GM23338 (cell line): ENCODE results near the gene ANTXR1. TPM values are rescaled to one million over a fixed set of nuclear protein-coding genes. Genes with fewer than 3 reads are reported as not detected.

ENCODE experiments used
- ATAC-seq: fragments of 200-7000 bp; cut with Tn5 transposase; 3 replicates; pipeline ENCODE4 v1.9.1; 2020
- DNase-seq: peaks from one replicate; pipeline ENCODE4 v3.0.0-alpha.2; 2015; ENCODE audit warnings: low spot score
- H2AFZ ChIP-seq: fragments of 200-600 bp; sonication (generic); 2 replicates; pipeline ENCODE4 v1.8.0; 2016; ENCODE audit warnings: antibody characterized with exemption, mild to moderate bottlenecking, moderate library complexity
- H3F3A ChIP-seq: fragments of 200-600 bp; sonication (generic); replicated peaks from 2 replicates; pipeline ENCODE4 v1.8.0; 2017; ENCODE audit warnings: antibody characterized with exemption, mixed run types, low read depth
- H3K27ac ChIP-seq: fragments of 200-600 bp; sonication (generic); 2 replicates; pipeline ENCODE4 v1.6.1; 2016; ENCODE audit warnings: low read depth
- H3K27me3 ChIP-seq: fragments of 200-600 bp; sonication (generic); 2 replicates; pipeline ENCODE4 v1.8.0; 2016; ENCODE audit warnings: mild to moderate bottlenecking, mixed run types, moderate library complexity; ENCODE audit not compliant: insufficient read depth
- H3K36me3 ChIP-seq: fragments of 200-600 bp; sonication (generic); 2 replicates; pipeline ENCODE4 v1.8.0; 2016; ENCODE audit warnings: mild to moderate bottlenecking; ENCODE audit not compliant: insufficient read depth
- H3K4me1 ChIP-seq: fragments of 200-600 bp; sonication (generic); 2 replicates; pipeline ENCODE4 v1.8.0; 2016; ENCODE audit warnings: mild to moderate bottlenecking, moderate library complexity; ENCODE audit not compliant: insufficient read depth
- H3K4me2 ChIP-seq: fragments of 200-600 bp; sonication (generic); 2 replicates; pipeline ENCODE4 v1.7.1; 2017; ENCODE audit warnings: mixed run types
- H3K4me3 ChIP-seq: fragments of 200-600 bp; sonication (generic); 2 replicates; pipeline ENCODE4 v1.6.1; 2016; ENCODE audit warnings: mixed run types
- H3K79me2 ChIP-seq: fragments of 200-600 bp; sonication (generic); replicated peaks from 2 replicates; pipeline ENCODE4 v1.8.0; 2017; ENCODE audit warnings: mild to moderate bottlenecking; ENCODE audit not compliant: insufficient read depth
- H3K9me2 ChIP-seq: fragments of 200-600 bp; sonication (generic); 2 replicates; pipeline ENCODE4 v1.8.0; 2017; ENCODE audit not compliant: insufficient read depth
- H4K20me1 ChIP-seq: fragments of 200-600 bp; sonication (generic); replicated peaks from 2 replicates; pipeline ENCODE4 v1.8.0; 2017; ENCODE audit warnings: mild to moderate bottlenecking; ENCODE audit not compliant: insufficient read depth
- H3K27ac Mint-ChIP-seq: 2 replicates; pipeline ENCODE4 v1.8.0; 2020; ENCODE audit warnings: inconsistent platforms, mild to moderate bottlenecking, moderate library complexity, mixed read lengths
- H3K27me3 Mint-ChIP-seq: 3 replicates; pipeline ENCODE4 v1.8.0; 2022; ENCODE audit warnings: low read depth, mild to moderate bottlenecking, moderate library complexity, mixed read lengths, inconsistent platforms; ENCODE audit not compliant: insufficient read depth, poor library complexity
- H3K36me3 Mint-ChIP-seq: 3 replicates; pipeline ENCODE4 v1.8.0; 2021; ENCODE audit warnings: low read depth, mild to moderate bottlenecking, inconsistent platforms, moderate library complexity, mixed read lengths
- H3K4me1 Mint-ChIP-seq: 3 replicates; pipeline ENCODE4 v1.8.0; 2020; ENCODE audit warnings: mild to moderate bottlenecking, inconsistent platforms, mixed read lengths
- H3K4me3 Mint-ChIP-seq: 3 replicates; pipeline ENCODE4 v1.8.0; 2021; ENCODE audit warnings: moderate library complexity, mild to moderate bottlenecking, inconsistent platforms, mixed read lengths
- H3K9me3 Mint-ChIP-seq: 3 replicates; pipeline ENCODE4 v1.8.0; 2020; ENCODE audit warnings: moderate library complexity, mild to moderate bottlenecking, inconsistent platforms, mixed read lengths
- CREB1 ChIP-seq: fragments of 250-450 bp; sonication (Bioruptor Pico); IDR thresholded peaks from 2 replicates; pipeline ENCODE4 v1.5.0; 2020; ENCODE audit warnings: low read depth, mild to moderate bottlenecking, moderate library complexity
- EZH2 ChIP-seq: fragments of 200-600 bp; sonication (generic); IDR thresholded peaks from one replicate; pipeline ENCODE4 v1.8.0; 2017; ENCODE audit warnings: antibody characterized with exemption, mild to moderate bottlenecking, low read depth; ENCODE audit not compliant: unreplicated experiment
- EZH2phosphoT487 ChIP-seq: fragments of 200-600 bp; sonication (generic); IDR thresholded peaks from one replicate; pipeline ENCODE4 v1.8.1; 2018; ENCODE audit warnings: antibody characterized with exemption; ENCODE audit not compliant: unreplicated experiment
- JUNB ChIP-seq: IDR thresholded peaks from one replicate; pipeline ENCODE4 v1.6.1; 2016; ENCODE audit warnings: antibody characterized with exemption; ENCODE audit not compliant: unreplicated experiment
- NANOG ChIP-seq: IDR thresholded peaks from 2 replicates; pipeline ENCODE4 v1.6.1; 2016; ENCODE audit warnings: antibody characterized with exemption, borderline replicate concordance
- POLR2AphosphoS5 ChIP-seq: IDR thresholded peaks from 2 replicates; pipeline ENCODE4 v1.6.1; 2016; ENCODE audit warnings: antibody characterized with exemption, low read depth
- STAT1 ChIP-seq: IDR thresholded peaks from one replicate; pipeline ENCODE4 v1.6.1; 2016; ENCODE audit warnings: antibody characterized with exemption; ENCODE audit not compliant: unreplicated experiment
- ZNF114 ChIP-seq: fragments of 250-450 bp; sonication (Bioruptor Pico); IDR thresholded peaks from 2 replicates; pipeline ENCODE4 v1.5.0; 2020; ENCODE audit warnings: mild to moderate bottlenecking, moderate library complexity
- ZNF331 ChIP-seq: fragments of 250-450 bp; sonication (Bioruptor Pico); IDR thresholded peaks from 2 replicates; pipeline ENCODE4 v1.5.0; 2020; ENCODE audit warnings: low read depth, mild to moderate bottlenecking, moderate library complexity
- polyA plus RNA-seq: library from polyadenylated mRNA; unstranded; fragments of >200 nt; fragmentation: Nextera tagmentation; extraction: Ambion mirVana; gene quantifications from 2 replicates; pipeline ENCODE4 v1.2.1, GENCODE V29; 2016
- total RNA-seq: library from RNA; depleted of rRNA; stranded (reverse); fragments of >200 nt; shearing (Covaris generic); gene quantifications from 2 replicates; pipeline ENCODE4 v1.2.3, GENCODE V29; 2014
- TF ChIP-seq, protein P1 (sequence below): fragments of 250-450 bp; sonication (Bioruptor Pico); IDR thresholded peaks from 2 replicates; pipeline ENCODE4 v1.5.0; 2020; ENCODE audit warnings: mild to moderate bottlenecking, moderate library complexity
- TF ChIP-seq, protein P2 (sequence below): IDR thresholded peaks from one replicate; pipeline ENCODE4 v1.6.1; 2018; ENCODE audit warnings: antibody characterized with exemption; ENCODE audit not compliant: unreplicated experiment
- TF ChIP-seq, protein P3 (sequence below), 2 experiments: fragments of 200-600 bp in 1 of 2; sonication (generic) in 1 of 2; conservative IDR thresholded peaks; 2 replicates each; pipeline versions ENCODE4 v1.5.1 to v1.6.1; 2016 to 2017; ENCODE audit warnings: antibody characterized with exemption in 2 of 2, low read depth in 2 of 2, mild to moderate bottlenecking in 2 of 2, moderate library complexity in 1 of 2

The ANTXR1 gene
- total and polyA plus RNA-seq, 2 experiments from 2014 or later = 16.1 to 23.1 TPM

GRCh38 chr2:69116438-69116837 lies 103.5 kb downstream of the ANTXR1 start (continued):
- TF ChIP-seq, protein P1, sequence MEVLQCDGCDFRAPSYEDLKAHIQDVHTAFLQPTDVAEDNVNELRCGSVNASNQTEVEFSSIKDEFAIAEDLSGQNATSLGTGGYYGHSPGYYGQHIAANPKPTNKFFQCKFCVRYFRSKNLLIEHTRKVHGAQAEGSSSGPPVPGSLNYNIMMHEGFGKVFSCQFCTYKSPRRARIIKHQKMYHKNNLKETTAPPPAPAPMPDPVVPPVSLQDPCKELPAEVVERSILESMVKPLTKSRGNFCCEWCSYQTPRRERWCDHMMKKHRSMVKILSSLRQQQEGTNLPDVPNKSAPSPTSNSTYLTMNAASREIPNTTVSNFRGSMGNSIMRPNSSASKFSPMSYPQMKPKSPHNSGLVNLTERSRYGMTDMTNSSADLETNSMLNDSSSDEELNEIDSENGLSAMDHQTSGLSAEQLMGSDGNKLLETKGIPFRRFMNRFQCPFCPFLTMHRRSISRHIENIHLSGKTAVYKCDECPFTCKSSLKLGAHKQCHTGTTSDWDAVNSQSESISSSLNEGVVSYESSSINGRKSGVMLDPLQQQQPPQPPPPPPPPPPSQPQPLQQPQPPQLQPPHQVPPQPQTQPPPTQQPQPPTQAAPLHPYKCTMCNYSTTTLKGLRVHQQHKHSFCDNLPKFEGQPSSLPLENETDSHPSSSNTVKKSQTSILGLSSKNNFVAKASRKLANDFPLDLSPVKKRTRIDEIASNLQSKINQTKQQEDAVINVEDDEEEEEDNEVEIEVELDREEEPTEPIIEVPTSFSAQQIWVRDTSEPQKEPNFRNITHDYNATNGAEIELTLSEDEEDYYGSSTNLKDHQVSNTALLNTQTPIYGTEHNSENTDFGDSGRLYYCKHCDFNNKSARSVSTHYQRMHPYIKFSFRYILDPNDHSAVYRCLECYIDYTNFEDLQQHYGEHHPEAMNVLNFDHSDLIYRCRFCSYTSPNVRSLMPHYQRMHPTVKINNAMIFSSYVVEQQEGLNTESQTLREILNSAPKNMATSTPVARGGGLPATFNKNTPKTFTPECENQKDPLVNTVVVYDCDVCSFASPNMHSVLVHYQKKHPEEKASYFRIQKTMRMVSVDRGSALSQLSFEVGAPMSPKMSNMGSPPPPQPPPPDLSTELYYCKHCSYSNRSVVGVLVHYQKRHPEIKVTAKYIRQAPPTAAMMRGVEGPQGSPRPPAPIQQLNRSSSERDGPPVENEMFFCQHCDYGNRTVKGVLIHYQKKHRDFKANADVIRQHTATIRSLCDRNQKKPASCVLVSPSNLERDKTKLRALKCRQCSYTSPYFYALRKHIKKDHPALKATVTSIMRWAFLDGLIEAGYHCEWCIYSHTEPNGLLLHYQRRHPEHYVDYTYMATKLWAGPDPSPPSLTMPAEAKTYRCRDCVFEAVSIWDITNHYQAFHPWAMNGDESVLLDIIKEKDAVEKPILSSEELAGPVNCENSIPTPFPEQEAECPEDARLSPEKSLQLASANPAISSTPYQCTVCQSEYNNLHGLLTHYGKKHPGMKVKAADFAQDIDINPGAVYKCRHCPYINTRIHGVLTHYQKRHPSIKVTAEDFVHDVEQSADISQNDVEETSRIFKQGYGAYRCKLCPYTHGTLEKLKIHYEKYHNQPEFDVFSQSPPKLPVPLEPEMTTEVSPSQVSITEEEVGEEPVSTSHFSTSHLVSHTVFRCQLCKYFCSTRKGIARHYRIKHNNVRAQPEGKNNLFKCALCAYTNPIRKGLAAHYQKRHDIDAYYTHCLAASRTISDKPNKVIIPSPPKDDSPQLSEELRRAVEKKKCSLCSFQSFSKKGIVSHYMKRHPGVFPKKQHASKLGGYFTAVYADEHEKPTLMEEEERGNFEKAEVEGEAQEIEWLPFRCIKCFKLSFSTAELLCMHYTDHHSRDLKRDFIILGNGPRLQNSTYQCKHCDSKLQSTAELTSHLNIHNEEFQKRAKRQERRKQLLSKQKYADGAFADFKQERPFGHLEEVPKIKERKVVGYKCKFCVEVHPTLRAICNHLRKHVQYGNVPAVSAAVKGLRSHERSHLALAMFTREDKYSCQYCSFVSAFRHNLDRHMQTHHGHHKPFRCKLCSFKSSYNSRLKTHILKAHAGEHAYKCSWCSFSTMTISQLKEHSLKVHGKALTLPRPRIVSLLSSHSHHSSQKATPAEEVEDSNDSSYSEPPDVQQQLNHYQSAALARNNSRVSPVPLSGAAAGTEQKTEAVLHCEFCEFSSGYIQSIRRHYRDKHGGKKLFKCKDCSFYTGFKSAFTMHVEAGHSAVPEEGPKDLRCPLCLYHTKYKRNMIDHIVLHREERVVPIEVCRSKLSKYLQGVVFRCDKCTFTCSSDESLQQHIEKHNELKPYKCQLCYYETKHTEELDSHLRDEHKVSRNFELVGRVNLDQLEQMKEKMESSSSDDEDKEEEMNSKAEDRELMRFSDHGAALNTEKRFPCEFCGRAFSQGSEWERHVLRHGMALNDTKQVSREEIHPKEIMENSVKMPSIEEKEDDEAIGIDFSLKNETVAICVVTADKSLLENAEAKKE (CRISPR knock-in tag) = no peak
- TF ChIP-seq EZH2 (no peak), ZNF114 (CRISPR knock-in tag) (no peak), CREB1 (CRISPR knock-in tag) (no peak), POLR2AphosphoS5 (no peak), EZH2phosphoT487 (no peak), STAT1 (no peak), ZNF331 (CRISPR knock-in tag) (no peak), JUNB (no peak), NANOG (no peak)

- Mint-ChIP-seq H3K27ac (no peak overlapping the region), H3K4me1 (peaks cover 25% of the 10 kb centered on the region), H3K36me3 (peaks cover 4% of the 10 kb centered on the region), H3K4me3 (no peak overlapping the region), H3K9me3 (no peaks in the 10 kb centered on the region), H3K27me3 (no peaks in the 10 kb centered on the region)
- no peaks in the 10 kb centered on the region for H3K27me3 ChIP-seq
- ATAC-seq (no peak; the same call in 2 of the 3 replicates), DNase-seq (no peak)
- peak overlapping the region; percentile 26; the same call in 1 of the 2 replicates for H3K27ac ChIP-seq
- H3K79me2 ChIP-seq = no peaks in the 10 kb centered on the region
- peaks cover 17% of the 10 kb centered on the region; the same call in 1 of the 2 replicates for H3K9me2 ChIP-seq
- H3F3A ChIP-seq = no peaks in the 10 kb centered on the region
- H3K4me3 ChIP-seq = no peak overlapping the region
- no peak overlapping the region for H3K4me2 ChIP-seq
- no peaks in the 10 kb centered on the region for H3K36me3 ChIP-seq
- no peak overlapping the region for H2AFZ ChIP-seq
- H3K4me1 ChIP-seq = peaks cover 20% of the 10 kb centered on the region
- no peaks in the 10 kb centered on the region; the same call in 1 of the 2 replicates for H4K20me1 ChIP-seq
- TF ChIP-seq STAT1 (no peak), NANOG (no peak), JUNB (no peak), EZH2 (no peak), CREB1 (CRISPR knock-in tag) (no peak), POLR2AphosphoS5 (no peak), EZH2phosphoT487 (no peak)
- TF ChIP-seq, protein P2, sequence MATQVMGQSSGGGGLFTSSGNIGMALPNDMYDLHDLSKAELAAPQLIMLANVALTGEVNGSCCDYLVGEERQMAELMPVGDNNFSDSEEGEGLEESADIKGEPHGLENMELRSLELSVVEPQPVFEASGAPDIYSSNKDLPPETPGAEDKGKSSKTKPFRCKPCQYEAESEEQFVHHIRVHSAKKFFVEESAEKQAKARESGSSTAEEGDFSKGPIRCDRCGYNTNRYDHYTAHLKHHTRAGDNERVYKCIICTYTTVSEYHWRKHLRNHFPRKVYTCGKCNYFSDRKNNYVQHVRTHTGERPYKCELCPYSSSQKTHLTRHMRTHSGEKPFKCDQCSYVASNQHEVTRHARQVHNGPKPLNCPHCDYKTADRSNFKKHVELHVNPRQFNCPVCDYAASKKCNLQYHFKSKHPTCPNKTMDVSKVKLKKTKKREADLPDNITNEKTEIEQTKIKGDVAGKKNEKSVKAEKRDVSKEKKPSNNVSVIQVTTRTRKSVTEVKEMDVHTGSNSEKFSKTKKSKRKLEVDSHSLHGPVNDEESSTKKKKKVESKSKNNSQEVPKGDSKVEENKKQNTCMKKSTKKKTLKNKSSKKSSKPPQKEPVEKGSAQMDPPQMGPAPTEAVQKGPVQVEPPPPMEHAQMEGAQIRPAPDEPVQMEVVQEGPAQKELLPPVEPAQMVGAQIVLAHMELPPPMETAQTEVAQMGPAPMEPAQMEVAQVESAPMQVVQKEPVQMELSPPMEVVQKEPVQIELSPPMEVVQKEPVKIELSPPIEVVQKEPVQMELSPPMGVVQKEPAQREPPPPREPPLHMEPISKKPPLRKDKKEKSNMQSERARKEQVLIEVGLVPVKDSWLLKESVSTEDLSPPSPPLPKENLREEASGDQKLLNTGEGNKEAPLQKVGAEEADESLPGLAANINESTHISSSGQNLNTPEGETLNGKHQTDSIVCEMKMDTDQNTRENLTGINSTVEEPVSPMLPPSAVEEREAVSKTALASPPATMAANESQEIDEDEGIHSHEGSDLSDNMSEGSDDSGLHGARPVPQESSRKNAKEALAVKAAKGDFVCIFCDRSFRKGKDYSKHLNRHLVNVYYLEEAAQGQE = no peak
- TF ChIP-seq, protein P3, sequence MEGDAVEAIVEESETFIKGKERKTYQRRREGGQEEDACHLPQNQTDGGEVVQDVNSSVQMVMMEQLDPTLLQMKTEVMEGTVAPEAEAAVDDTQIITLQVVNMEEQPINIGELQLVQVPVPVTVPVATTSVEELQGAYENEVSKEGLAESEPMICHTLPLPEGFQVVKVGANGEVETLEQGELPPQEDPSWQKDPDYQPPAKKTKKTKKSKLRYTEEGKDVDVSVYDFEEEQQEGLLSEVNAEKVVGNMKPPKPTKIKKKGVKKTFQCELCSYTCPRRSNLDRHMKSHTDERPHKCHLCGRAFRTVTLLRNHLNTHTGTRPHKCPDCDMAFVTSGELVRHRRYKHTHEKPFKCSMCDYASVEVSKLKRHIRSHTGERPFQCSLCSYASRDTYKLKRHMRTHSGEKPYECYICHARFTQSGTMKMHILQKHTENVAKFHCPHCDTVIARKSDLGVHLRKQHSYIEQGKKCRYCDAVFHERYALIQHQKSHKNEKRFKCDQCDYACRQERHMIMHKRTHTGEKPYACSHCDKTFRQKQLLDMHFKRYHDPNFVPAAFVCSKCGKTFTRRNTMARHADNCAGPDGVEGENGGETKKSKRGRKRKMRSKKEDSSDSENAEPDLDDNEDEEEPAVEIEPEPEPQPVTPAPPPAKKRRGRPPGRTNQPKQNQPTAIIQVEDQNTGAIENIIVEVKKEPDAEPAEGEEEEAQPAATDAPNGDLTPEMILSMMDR (conservative IDR thresholded peaks at IDR 0.05; ENCODE audit: low read depth in 2 of 2) = no peak
Measured at GRCh38 chr2:69118609-69119008, 105.6 kb downstream of the ANTXR1 start.
